ENCODE measurements around the gene IGSF9B.

The IGSF9B gene

GRCh38 chr11:133895551-133895950, 61.2 kb downstream of the IGSF9B start:
- H3K4me3 ChIP-seq (ENCODE audit: insufficient read depth, low read length, poor library complexity, severe bottlenecking) = no peak overlapping the region
- no peaks in the 10 kb centered on the region for H3K9me3 ChIP-seq (ENCODE audit: insufficient read depth, low read length)
- H3K9me2 ChIP-seq (replicated peaks; ENCODE audit: insufficient read depth, low read length) = no peaks in the 10 kb centered on the region
- H3K9ac ChIP-seq (ENCODE audit: low read length) = no peak overlapping the region
- H3K79me2 ChIP-seq (ENCODE audit: insufficient read depth, low read length) = no peaks in the 10 kb centered on the region
- no peak overlapping the region for H2AFZ ChIP-seq (ENCODE audit: low read depth, low read length, severe bottlenecking)
- no peaks in the 10 kb centered on the region for H3F3A ChIP-seq (ENCODE audit: insufficient read depth)
- TF ChIP-seq EZH2phosphoT487 (conservative IDR thresholded peaks at IDR 0.05; ENCODE audit: low read length) (no peak), CTCF (IDR thresholded peaks at IDR 0.05; ENCODE audit: insufficient read depth, low read length, poor library complexity, severe bottlenecking) (no peak)
- H3K27me3 ChIP-seq (ENCODE audit: low read length) = no peaks in the 10 kb centered on the region
- no peak overlapping the region for H3K4me2 ChIP-seq (ENCODE audit: low read depth, low read length, poor library complexity, severe bottlenecking)
- H3K36me3 ChIP-seq (ENCODE audit: low read length) = no peaks in the 10 kb centered on the region
- H4K20me1 ChIP-seq (ENCODE audit: low read depth, low read length) = no peaks in the 10 kb centered on the region
- no peak overlapping the region for H3K27ac ChIP-seq (ENCODE audit: low read depth, low read length)

GRCh38 chr11:133895061-133895479, 61.7 kb downstream of the IGSF9B start:
- Histone ChIP-seq H2AFZ (ENCODE audit: low read depth, low read length, severe bottlenecking) (no peak overlapping the region), H3K9ac (ENCODE audit: low read length) (no peak overlapping the region), H3K27ac (ENCODE audit: low read depth, low read length) (no peak overlapping the region)

GRCh38 chr11:133893381-133893780, 63.4 kb downstream of the IGSF9B start:
- no peaks in the 10 kb centered on the region for H3K36me3 ChIP-seq (ENCODE audit: low read length)
- H3K9ac ChIP-seq (ENCODE audit: low read length) = no peak overlapping the region
- H2AFZ ChIP-seq (ENCODE audit: low read depth, low read length, severe bottlenecking) = no peak overlapping the region
- no peaks in the 10 kb centered on the region for H3K9me3 ChIP-seq (ENCODE audit: insufficient read depth, low read length)
- no peaks in the 10 kb centered on the region for H4K20me1 ChIP-seq (ENCODE audit: low read depth, low read length)
- no peak overlapping the region for H3K4me2 ChIP-seq (ENCODE audit: low read depth, low read length, poor library complexity, severe bottlenecking)
- H3K27ac ChIP-seq (ENCODE audit: low read depth, low read length) = no peak overlapping the region
- no peaks in the 10 kb centered on the region for H3K79me2 ChIP-seq (ENCODE audit: insufficient read depth, low read length)
- TF ChIP-seq EZH2phosphoT487 (conservative IDR thresholded peaks at IDR 0.05; ENCODE audit: low read length) (no peak), CTCF (IDR thresholded peaks at IDR 0.05; ENCODE audit: insufficient read depth, low read length, poor library complexity, severe bottlenecking) (no peak)
- no peak overlapping the region for H3K4me3 ChIP-seq (ENCODE audit: insufficient read depth, low read length, poor library complexity, severe bottlenecking)
- no peaks in the 10 kb centered on the region for H3K9me2 ChIP-seq (replicated peaks; ENCODE audit: insufficient read depth, low read length)
- no peaks in the 10 kb centered on the region for H3K27me3 ChIP-seq (ENCODE audit: low read length)
- H3F3A ChIP-seq (ENCODE audit: insufficient read depth) = no peaks in the 10 kb centered on the region

More at GRCh38 chr11:133895061-133895479, 61.7 kb downstream of the IGSF9B start:
- Histone ChIP-seq H3K9me3 (ENCODE audit: insufficient read depth, low read length) (no peaks in the 10 kb centered on the region), H3K36me3 (ENCODE audit: low read length) (no peaks in the 10 kb centered on the region), H3F3A (ENCODE audit: insufficient read depth) (no peaks in the 10 kb centered on the region), H3K4me3 (ENCODE audit: insufficient read depth, low read length, poor library complexity, severe bottlenecking) (no peak overlapping the region), H3K27me3 (ENCODE audit: low read length) (no peaks in the 10 kb centered on the region), H3K79me2 (ENCODE audit: insufficient read depth, low read length) (no peaks in the 10 kb centered on the region), H3K4me2 (ENCODE audit: low read depth, low read length, poor library complexity, severe bottlenecking) (no peak overlapping the region), H3K9me2 (replicated peaks; ENCODE audit: insufficient read depth, low read length) (no peaks in the 10 kb centered on the region), H4K20me1 (ENCODE audit: low read depth, low read length) (no peaks in the 10 kb centered on the region)
- TF ChIP-seq EZH2phosphoT487 (conservative IDR thresholded peaks at IDR 0.05; ENCODE audit: low read length) = no peak
- no peak for TF ChIP-seq CTCF (IDR thresholded peaks at IDR 0.05; ENCODE audit: insufficient read depth, low read length, poor library complexity, severe bottlenecking)
